Thoracic aorta (tissue), 2 donors: Measurements from ENCODE around the gene KLHL33. TPM values are rescaled to one million over a fixed set of nuclear protein-coding genes. Genes with fewer than 3 reads are reported as not detected.

ENCODE experiments used
- ATAC-seq: fragments of 150-250 bp; one replicate; pipeline ENCODE4 v1.8.0; 2017; ENCODE audit warnings: low read depth; ENCODE audit not compliant: insufficient number of reproducible peaks, low FRiP score
- DNase-seq: peaks from one replicate; pipeline ENCODE4 v3.0.0-alpha.2; 2020; ENCODE audit warnings: low spot score
- H3K27ac ChIP-seq, 2 donors: fragments of 200-600 bp; sonication (generic); 1 replicate in 1 of 2; 2 replicates in 1 of 2; pipeline ENCODE4 v1.5.1; 2016; ENCODE audit warnings: mild to moderate bottlenecking in 2 of 2, moderate library complexity in 2 of 2
- H3K27me3 ChIP-seq: fragments of 200-600 bp; sonication (generic); replicated peaks from 2 replicates; pipeline ENCODE4 v1.6.0; 2016; ENCODE audit warnings: mild to moderate bottlenecking; ENCODE audit not compliant: insufficient read depth
- H3K36me3 ChIP-seq: fragments of 200-600 bp; sonication (generic); one replicate; pipeline ENCODE4 v1.5.1; 2016
- H3K4me1 ChIP-seq, 2 donors: fragments of 200-600 bp; sonication (generic); 1 replicate in 1 of 2; 2 replicates in 1 of 2; pipeline versions ENCODE4 v1.5.1 to v1.6.0; 2016; ENCODE audit warnings: low read depth in 2 of 2, mild to moderate bottlenecking in 1 of 2; ENCODE audit not compliant: control insufficient read depth in 1 of 2
- H3K4me3 ChIP-seq: fragments of 200-600 bp; sonication (generic); 2 replicates; pipeline ENCODE4 v1.5.1; 2016; ENCODE audit warnings: mild to moderate bottlenecking
- H3K9me3 ChIP-seq: fragments of 200-600 bp; sonication (generic); 2 replicates; pipeline ENCODE4 v1.5.1; 2016
- CTCF ChIP-seq: fragments of 200-600 bp; sonication (generic); IDR thresholded peaks from one replicate; pipeline ENCODE4 v1.5.1; 2019; ENCODE audit warnings: antibody characterized with exemption
- total RNA-seq, 2 donors: library from RNA; depleted of rRNA; stranded (reverse); fragments of >200 nt; gene quantifications; one replicate each; pipeline versions ENCODE4 v1.1.0 to v1.2.3, GENCODE V29; 2016

KLHL33 gene
- total RNA-seq, 2 donors from 2014 or later: 0.14 to 0.42 TPM

- no peak for DNase-seq
- TF ChIP-seq CTCF: no peak
- Histone ChIP-seq H3K9me3 (no peaks in the 10 kb centered on the region), H3K36me3 (peaks cover 94% of the 10 kb centered on the region), H3K4me3 (no peak overlapping the region), H3K4me1 (no peaks in the 10 kb centered on the region), H3K27ac (no peak overlapping the region), H3K27me3 (no peaks in the 10 kb centered on the region)
- no peak for ATAC-seq
These were observed 53.4 kb downstream of the KLHL33 start for GRCh38 chr14:20382526-20382925.

GRCh38 chr14:20381341-20381740, 54.6 kb downstream of the KLHL33 start:
- H3K4me3 ChIP-seq: no peak overlapping the region
- H3K36me3 ChIP-seq: peaks cover 95% of the 10 kb centered on the region
- H3K27me3 ChIP-seq: no peaks in the 10 kb centered on the region
- no peaks in the 10 kb centered on the region for H3K9me3 ChIP-seq
- TF ChIP-seq CTCF: no peak
- no peak overlapping the region for H3K27ac ChIP-seq
- DNase-seq: no peak
- ATAC-seq: no peak
- H3K4me1 ChIP-seq: no peaks in the 10 kb centered on the region

GRCh38 chr14:20380681-20381080, 55.3 kb downstream of the KLHL33 start:
- Histone ChIP-seq H3K4me1 (no peaks in the 10 kb centered on the region), H3K27me3 (no peaks in the 10 kb centered on the region), H3K4me3 (no peak overlapping the region), H3K27ac (no peak overlapping the region), H3K36me3 (peaks cover 95% of the 10 kb centered on the region), H3K9me3 (no peaks in the 10 kb centered on the region)
- TF ChIP-seq CTCF: no peak
- DNase-seq (no peak), ATAC-seq (no peak)

- no peak for DNase-seq
These were observed 56.2 kb downstream of the KLHL33 start for GRCh38 chr14:20379743-20380142.

GRCh38 chr14:20377171-20377570, 58.8 kb downstream of the KLHL33 start:
- Histone ChIP-seq H3K27me3 (no peaks in the 10 kb centered on the region), H3K9me3 (no peaks in the 10 kb centered on the region), H3K4me3 (no peak overlapping the region), H3K4me1 (no peaks in the 10 kb centered on the region), H3K27ac (no peak overlapping the region), H3K36me3 (peaks cover 91% of the 10 kb centered on the region)
- DNase-seq (no peak), ATAC-seq (no peak)
- no peak for TF ChIP-seq CTCF

More at GRCh38 chr14:20379743-20380142, 56.2 kb downstream of the KLHL33 start:
- Histone ChIP-seq H3K4me3 (no peak overlapping the region), H3K36me3 (peaks cover 94% of the 10 kb centered on the region), H3K4me1 (no peaks in the 10 kb centered on the region), H3K27ac (no peak overlapping the region), H3K9me3 (no peaks in the 10 kb centered on the region), H3K27me3 (no peaks in the 10 kb centered on the region)
- no peak for ATAC-seq
- TF ChIP-seq CTCF: no peak
